ENCODE measurements around the gene PIGB.
A peak's percentile ranks its signal among the peaks of the same experiment; 100 is the strongest.
"Not testable (repeated sequence)": the region's sequence is repeated elsewhere in the genome, so short reads cannot be mapped to it uniquely, and the experiment has no call there.

PIGB gene

GRCh38 chr15:55302801-55303200, 16.2 kb upstream of the PIGB start:
- not testable (repeated sequence) for DNase-seq

GRCh38 chr15:55319537-55320237, 665 bp downstream of the PIGB start:
- DNase-seq, result peak; percentile 22

GRCh38 chr15:55320238-55320550, 1.2 kb downstream of the PIGB start:
- no peak for DNase-seq

- DNase-seq, result no peak
Measured at GRCh38 chr15:55320963-55321362, 1.9 kb downstream of the PIGB start.

GRCh38 chr15:55322467-55322866, 3.4 kb downstream of the PIGB start:
- DNase-seq, result no peak

GRCh38 chr15:55327387-55327786, 8.4 kb downstream of the PIGB start:
- DNase-seq, result no peak

- no peak for DNase-seq
Measured at GRCh38 chr15:55334371-55334770, 15.3 kb downstream of the PIGB start.

GRCh38 chr15:55334997-55335396, 16.0 kb downstream of the PIGB start:
- no peak for DNase-seq

GRCh38 chr15:55337160-55337559, 18.1 kb downstream of the PIGB start:
- DNase-seq, result no peak

GRCh38 chr15:55343168-55343567, 24.1 kb downstream of the PIGB start:
- DNase-seq, result no peak

- DNase-seq, result no peak
Measured at GRCh38 chr15:55344206-55344605, 25.2 kb downstream of the PIGB start.

GRCh38 chr15:55348281-55348778, 29.3 kb downstream of the PIGB start:
- no peak for DNase-seq

- no peak for DNase-seq
Measured at GRCh38 chr15:55349282-55349681, 30.3 kb downstream of the PIGB start.

- no peak for DNase-seq
Measured at GRCh38 chr15:55353025-55353424, 34.0 kb downstream of the PIGB start.

- no peak for DNase-seq
Measured at GRCh38 chr15:55356985-55357585, 38.1 kb downstream of the PIGB start.

GRCh38 chr15:55357774-55358173, 38.8 kb downstream of the PIGB start:
- no peak for DNase-seq

- DNase-seq, result no peak
Measured at GRCh38 chr15:55358471-55358870, 39.4 kb downstream of the PIGB start.

GRCh38 chr15:55360256-55360655, 41.2 kb downstream of the PIGB start:
- no peak for DNase-seq

GRCh38 chr15:55361048-55361447, 42.0 kb downstream of the PIGB start:
- DNase-seq, result no peak

- DNase-seq, result no peak
Measured at GRCh38 chr15:55362641-55363040, 43.6 kb downstream of the PIGB start.

GRCh38 chr15:55366981-55367380, 48.0 kb downstream of the PIGB start:
- DNase-seq, result no peak

- DNase-seq, result no peak
Measured at GRCh38 chr15:55372701-55373440, 53.8 kb downstream of the PIGB start.

GRCh38 chr15:55379095-55379494, 60.1 kb downstream of the PIGB start:
- DNase-seq, result no peak

- no peak for DNase-seq
Measured at GRCh38 chr15:55381595-55381994, 62.6 kb downstream of the PIGB start.

All from CD4-positive, alpha-beta T cell treated with Interleukin-17A for 1 hour (primary cell).